Cerebellar nuclear complex (tissue), 1 donor: ENCODE measurements around the gene GCH1.
"Not testable (repeated sequence)": the region's sequence is repeated elsewhere in the genome, so short reads cannot be mapped to it uniquely, and the experiment has no call there.

Source experiments
- DNase-seq, 2 experiments: peaks; one replicate each; lab custom pipeline; 2025; lab: John Stamatoyannopoulos, UW

Gene GCH1

DNA sequence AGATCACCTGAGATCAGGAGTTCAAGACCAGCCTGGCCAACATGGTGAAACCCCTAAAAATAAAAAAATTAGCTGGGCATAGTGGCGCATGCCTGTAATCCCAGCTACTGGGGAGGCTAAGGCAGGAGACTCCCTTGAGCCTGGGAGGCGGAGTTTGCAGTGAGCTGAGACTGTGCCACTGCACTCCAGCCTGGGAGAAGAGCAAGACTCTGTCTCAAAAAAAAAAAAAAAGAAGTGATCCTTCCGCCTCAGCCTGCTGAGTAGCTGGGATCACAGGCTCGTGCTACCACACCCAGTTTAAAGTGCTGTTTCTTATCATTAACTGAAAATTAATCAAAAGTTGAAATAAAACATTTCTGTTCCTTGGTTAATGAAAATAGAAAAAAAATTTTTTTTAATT lies 6.3 kb upstream of the GCH1 start:
- DNase-seq = not testable (repeated sequence)

DNA sequence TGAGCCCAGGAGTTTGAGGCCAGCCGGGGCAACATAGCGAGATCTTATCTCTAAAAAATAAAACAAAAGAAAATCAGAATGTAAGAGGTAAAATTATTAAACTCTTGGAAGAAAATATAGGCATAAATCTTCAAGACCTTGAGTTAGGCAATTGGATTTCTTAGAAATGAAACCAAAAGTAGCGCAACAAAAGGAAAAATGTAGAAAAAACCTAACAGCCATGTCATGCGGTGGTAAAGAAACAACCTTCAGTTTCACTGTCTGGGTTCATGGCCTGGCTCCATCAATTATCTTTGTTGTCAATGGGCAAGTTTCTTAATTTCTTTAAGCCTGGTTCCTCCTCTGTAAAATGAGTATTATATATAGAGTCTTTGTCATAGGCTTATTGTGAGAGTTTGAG lies 5.6 kb upstream of the GCH1 start:
- DNase-seq = no peak

DNA sequence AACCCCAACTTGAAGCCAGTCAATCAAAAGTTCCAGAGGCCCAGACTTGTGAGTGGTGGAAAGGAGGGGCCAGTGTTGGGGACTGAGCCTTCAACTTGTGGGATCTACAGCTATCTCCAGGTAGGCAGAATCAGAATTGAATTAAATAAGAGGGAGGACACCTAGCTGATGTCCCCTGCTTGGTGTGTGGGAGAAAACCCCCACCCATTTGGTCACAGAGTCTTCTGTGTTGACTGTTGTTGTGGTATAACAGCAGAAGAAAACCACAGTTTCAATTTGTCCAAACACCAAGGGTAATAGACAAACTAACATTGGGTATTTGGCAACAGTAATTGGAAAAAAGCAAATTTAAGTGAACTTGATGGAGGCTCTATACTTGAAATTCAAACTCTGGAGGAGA lies 3.4 kb upstream of the GCH1 start:
- no peak for DNase-seq

DNA sequence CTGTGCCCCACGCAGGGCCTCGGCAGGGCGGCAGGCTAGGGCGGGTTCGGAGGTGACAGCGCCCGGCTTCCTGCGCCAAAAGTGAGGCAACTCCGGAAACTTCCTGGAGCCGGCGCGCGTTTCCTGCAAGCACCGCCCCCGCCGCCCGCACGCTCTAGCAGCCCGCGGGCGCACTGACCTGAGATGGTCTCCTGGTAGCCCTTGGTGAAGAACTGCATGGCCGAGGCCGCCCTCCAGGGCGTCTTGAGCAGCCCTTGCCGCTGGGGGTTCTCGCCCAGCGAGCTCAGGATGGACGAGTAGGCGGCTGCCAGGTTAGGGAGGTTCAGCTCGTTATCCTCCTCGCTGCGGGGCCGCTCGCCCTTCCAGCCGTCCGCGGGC lies 494 bp downstream of the GCH1 start:
- no peak for DNase-seq

DNA sequence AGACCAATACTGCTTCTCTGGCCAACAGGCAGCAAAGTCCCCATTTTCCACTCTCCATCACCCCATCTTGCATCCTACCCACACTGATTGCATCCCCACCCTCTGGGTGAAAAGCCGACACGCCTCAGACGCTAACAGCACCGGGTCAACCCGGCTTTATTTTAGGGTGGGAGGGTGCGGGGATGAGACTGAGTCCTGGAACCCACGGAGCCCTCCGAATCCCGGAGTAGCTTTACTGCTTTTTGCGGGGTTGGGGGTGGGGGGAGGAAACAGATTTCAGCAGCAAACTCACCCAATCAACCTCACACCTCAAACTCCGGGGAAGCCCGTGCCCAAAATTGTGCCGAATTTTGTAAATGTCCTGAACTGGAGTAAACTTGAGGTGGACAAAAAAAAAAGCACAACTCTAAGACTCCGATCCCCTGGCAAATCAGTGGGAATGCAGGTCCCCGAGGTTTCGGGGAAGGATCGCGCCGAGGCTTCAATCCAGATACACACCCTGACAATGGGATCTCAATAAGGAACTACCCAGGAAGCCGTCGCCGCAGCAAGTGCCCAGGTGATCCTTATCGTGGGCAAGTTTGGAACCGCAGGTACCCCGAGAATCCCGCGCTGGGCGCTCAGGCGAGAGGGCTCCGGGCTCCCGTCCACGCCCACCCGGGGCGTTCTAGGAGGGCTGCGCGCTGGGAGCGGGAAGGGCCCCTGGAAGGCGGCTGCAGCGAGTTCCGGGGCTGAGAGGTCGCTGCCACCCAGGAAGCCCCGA lies 1.1 kb downstream of the GCH1 start:
- no peak for DNase-seq

DNA sequence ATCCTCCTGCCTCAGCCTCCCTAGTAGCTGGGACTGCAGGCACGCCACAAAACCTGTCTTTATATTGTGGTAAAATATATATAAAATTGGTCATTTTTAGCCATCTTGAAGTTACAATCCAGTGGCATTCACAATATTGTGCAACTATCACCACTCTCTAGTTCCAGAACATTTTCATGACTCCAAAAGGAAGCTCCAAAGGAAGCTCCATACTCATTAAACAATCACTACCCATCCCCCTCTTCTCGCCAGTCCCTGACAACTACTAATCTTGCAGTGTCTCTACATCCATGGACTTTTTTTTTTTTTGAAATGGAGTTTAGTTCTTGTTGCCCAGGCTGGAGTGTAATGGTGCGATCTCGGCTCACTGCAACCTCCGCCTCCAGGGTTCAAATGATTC lies 3.1 kb downstream of the GCH1 start:
- DNase-seq = no peak

DNA sequence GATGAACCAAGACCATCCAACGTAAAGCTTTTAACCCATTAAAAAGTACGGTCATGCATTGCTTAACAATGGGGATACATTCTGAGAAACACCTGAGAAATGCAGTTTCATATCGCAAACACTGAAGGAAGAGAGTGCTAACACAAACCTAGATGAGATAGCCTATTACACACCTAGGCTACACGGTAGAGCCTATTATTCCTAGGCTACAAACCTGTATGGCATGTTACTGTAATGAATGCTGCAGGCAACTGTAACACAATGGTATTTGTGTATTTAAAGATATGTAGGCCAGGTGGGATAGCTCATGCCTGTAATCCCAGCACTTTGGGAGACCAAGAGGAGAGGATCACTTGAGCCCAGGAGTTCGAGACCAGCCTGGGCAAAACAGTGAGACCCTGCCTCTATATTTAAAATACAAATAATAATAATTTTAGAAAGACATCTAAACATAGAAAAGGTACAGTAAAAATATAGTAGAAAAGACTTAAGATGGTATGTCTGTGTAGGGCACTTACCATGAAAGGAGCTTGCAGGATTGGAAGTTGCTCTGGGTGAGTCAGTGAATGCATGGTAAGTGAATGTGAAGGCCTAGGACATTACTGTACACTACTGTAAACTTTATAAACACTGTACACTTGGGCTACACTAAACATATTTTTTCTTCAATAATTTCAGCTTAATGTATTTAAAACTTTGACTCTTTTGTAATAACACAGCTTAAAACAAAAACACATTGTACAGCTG lies 4.6 kb downstream of the GCH1 start:
- not testable (repeated sequence) for DNase-seq

DNA sequence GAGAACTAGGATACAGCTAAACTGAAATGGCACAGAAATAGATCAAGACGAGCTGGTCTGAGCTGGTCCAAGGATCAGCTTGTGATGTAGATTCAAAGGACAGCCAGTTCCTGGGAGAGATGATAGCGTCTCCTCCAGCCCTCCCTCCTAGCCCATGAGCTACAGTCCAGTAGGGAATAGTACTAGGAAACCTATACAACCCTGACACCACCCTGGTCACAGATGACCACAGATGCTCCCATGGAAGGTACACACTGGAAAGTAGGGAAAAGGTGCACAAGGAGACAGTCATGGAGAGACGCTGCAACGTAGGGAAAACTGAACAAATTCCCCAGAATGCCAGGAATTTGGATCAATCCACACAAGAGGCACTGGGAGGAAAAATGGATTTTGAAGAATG lies 6.9 kb downstream of the GCH1 start:
- DNase-seq = no peak

DNA sequence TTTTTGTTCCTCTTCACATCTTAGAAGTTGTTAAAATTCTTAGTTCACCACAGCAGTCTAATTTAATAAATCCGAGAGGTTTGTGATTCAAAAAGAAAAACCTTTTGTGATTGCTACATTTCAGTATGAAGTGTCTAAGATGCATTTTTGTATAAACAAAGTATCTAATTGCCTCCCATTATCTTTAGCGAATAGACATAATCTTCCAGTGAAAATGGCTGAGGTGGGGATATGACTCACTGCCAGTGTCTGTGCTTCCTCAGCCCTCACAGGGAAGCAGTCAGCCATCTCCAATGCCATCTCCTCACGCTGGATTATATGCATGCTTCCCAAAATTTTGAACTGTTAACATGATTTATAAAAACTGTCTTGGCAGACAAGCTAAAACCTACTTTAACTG lies 7.6 kb downstream of the GCH1 start:
- DNase-seq = no peak

DNA sequence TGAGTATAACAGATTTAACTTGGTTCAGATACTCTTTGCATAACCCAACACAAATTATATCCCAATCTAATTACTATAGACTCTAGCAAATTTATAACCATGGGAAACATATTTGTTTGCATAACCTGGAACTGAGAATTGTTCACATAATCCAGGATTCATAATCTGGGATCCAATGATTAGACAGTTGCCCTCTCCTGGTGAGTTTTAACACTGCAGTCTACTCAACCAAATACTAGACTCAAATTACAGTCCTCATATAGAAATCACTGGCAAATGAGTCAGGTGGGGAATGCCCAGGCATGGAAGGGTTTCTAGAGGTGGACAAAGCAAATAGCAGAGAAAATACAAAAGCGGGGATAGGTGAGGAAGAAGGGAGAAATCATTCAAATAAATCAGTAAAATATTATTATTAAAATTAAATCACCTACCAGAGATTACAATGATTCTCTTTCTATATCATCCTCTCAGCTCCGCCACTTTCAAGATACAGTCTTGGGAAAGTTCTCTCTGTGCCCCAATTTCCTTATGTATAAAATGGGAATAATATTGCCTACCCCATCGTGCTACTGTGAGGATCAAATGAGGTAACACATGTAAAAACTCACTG lies 9.4 kb downstream of the GCH1 start:
- DNase-seq = no peak

DNA sequence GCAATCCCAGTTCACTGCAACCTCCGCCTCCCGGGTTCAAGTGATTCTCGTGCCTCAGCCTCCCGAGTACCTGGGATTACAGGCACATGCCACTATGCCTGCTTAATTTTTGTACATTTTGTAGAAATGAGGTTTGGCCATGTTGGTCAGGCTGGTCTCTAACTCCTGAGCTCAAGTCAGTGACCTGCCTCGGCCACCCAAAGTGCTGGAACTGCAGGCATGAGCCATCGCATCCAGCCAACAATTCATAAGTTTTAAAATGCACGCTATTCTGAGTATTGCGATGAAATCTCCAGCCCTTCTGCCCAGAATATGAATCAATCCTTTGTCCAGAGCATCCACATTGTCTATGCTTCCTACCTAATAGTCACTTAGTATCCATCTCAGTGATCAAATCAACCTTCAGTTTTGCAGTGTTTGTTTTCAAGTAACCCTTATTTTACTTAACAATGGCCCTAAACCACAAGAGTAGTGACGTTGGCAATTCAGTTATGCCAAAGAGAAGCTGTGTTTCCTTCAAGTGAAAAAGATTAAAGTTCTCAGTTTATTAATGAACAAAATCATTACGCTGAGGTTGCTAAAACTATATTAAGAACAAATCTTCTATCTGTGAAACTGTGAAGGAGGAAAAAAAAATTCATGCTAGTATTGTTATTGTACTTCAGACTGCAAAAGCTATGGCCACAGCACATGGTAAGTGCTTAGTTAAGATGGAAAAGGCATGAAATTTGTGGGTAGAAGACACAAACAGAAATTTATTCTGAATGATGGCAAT lies 11.0 kb downstream of the GCH1 start:
- DNase-seq = no peak

DNA sequence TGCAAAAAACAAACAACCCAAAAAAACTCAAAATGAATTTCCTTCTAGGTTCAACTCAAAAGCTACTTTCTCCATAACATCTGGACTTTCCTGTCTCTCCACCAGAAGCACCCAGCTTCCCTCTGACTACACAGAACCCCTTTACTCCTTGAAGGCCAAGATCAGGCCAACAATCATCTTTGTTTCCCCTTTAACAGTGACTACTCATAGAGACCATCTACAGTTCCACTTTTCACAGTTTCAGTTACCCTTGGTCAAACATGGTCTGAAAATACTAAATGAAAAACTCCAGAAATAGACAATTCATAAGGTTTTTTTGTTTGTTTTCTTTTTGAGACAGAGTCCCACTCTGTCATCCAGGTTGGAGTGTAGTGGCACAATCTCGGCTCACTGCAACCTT lies 11.8 kb downstream of the GCH1 start:
- no peak for DNase-seq

DNA sequence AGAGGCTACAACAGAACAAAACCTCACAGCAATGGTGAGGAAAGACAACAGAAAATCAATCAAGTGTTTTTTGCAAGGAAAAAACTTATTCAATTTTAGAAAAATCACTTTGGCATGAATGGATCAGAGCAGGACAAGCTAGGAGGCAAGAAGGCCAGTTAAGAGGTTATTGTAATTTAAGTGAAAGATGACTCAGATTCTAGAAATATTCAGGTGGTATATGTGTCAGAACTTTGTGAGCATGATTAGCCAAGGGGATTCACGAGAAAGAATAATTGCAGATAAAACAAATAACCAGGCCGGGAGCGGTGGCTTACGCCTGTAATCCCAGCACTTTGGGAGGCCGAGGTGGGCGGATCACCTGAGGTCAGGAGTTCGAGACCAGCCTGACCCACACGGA lies 12.7 kb downstream of the GCH1 start:
- no peak for DNase-seq

DNA sequence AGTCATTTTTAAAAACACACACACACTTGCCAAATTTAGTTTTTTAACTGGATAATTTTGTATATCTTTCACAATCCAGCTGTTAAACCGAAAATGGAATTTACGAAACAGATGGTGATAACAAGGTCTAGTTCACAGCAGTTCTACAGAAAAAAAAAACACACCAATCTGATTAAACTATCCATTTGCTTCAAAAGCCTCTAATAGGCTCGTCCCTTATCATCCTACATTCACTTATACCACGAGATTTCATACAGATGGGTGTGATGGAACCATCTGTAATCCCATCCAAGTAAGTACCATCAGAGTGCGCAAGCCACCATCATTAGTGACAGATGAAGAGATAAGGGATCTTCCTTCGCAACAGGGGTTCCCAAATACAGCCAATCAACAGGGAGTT lies 20.1 kb downstream of the GCH1 start:
- no peak for DNase-seq

DNA sequence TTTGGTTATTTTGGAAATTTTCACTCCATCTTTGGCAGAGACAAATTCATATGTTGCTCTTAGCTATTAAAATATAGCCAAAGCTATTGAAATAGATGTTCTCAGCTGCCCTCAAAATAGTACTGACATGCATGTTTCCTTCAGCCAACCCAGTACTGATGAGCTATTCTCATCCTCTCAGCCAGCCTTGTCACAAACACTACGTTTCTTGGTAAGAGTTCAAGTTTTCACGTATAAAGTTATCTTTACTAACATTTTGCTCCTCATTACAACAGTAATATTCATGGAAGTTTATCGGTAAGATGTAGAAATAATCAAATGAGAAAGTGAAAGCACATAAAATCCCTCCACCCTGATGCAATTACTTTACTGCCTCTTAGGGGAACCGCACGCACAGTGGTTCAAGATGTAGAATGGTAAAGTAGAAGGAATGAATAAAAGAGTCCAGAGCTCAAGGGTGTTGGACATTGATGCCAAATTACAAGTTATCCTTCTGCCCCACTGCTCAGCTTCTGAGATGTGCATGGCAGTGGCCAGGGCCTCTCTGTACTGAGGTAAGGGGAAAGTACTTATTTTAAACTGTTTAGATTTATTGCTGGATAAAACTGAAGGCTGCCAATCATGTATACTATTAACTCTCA lies 20.7 kb downstream of the GCH1 start:
- DNase-seq = no peak

DNA sequence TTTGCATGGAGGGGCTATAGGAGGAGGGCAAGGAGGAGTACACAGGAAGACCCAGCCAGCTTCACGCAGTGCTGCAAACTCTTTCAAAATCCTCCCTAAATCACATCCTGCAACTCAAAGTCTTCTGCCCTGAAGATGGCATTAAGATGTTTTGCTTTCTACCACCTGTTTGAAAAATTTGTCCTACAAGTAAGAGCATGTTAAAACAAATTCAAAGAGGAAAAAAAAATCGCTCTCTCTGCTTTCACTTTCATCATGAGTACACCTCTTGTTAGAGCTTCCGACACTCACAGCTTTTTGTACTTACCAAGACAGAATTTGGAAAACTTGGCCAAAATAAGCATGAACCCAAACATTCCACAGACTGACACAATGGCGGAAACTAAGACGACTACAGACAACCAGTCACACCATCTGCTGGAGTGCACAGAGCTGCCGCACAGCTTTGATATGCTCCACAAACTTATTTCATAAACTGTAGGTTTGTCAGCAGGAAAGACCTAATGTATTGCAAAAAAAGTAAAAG lies 21.3 kb downstream of the GCH1 start:
- no peak for DNase-seq

DNA sequence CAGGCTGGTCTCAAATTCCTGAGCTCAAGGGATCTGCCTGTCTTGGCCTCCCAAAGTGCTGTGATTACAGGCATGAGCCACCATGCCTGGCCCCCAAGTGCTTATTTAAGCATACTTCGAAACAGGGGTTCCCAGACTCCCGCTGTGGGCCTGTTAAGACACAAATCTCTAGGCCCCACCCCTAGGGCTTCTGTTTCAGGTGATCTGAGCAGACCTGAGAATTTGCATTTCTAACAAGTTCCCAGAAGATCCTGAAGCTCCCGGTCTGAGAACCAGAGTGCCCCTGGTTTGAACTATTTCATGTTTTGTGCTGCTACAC lies 25.0 kb downstream of the GCH1 start:
- no peak for DNase-seq

DNA sequence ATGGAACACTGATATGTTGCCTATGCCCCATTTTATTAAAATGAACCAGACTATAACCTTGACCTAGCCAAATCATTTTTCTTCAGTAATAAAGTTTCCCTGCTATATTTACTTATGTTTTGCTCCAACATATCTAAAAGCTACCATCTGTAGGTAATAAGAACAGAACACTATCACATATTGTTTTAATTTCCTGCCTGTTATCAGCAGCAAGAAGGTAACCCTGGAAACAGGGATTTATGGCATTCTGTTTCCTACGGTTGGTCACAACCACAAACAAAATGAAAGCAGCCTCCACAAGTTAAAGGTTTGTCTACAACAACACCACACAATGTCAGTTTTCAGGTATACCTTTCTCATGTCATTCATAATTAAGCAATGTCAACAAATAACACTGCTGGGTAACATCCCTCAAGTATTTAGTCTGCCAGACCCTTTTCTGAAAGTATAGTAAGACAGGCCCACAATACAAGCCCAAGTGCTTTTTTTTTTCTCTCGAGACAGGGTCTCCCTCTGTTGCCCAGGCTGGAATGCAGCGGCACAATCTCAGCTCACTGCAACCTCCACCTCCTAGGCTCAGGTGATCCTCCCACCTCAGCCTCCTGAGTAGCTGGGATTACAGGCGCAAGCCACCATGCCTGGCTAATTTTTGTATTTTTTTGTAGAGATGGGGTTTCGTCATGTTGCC lies 25.5 kb downstream of the GCH1 start:
- DNase-seq = no peak

DNA sequence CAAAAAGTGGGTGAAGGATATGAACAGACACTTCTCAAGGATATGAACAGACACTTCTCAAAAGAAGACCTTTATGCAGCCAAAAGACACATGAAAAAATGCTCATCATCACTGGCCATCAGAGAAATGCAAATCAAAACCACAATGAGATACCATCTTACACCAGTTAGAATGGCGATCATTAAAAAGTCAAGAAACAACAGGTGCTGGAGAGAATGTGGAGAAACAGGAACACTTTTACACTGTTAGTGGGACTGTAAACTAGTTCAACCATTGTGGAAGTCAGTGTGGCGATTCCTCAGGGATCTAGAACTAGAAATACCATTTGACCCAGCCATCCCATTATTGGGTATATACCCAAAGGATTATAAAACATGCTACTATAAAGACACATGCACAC lies 27.0 kb downstream of the GCH1 start:
- DNase-seq = not testable (repeated sequence)

DNA sequence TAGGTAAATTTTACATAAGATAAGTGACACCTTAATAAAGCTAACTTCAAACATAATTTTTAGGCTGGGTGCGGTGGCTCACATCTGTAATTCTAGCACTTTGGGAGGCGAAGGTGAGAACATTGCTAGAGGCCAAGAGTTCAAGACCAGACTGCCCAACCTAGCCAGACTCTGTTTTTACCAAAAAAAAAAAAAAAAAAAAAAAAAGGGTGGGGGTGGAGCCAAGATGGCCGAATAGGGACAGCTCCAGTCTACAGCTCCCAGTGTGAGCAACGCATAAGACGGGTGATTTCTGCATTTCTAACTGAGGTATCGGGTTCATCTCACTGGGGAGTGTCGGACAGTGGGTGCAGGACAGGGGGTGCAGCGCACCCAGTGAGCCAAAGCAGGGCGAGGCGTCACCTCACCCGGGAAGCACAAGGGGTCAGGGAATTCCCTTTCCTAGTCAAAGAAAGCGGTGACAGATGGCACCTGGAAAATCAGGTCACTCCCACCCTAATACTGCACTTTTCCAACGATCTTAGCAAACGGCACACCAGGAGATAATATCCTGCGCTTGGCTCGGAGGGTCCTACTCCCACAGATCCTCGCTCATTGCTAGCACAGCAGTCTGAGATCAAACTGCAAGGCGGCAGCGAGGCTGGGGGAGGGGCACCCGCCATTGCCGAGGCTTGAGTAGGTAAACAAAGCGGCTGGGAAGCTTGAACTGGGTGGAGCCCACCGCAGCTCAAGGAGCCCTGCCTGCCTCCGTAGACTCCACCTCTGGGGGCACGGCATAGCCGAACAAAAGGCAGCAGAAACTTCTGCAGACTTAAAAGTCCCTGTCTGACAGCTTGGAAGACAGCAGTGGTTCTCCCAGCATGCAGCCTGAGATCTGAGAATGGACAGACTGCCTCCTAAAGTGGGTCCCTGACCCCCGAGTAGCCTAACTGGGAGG lies 32.2 kb downstream of the GCH1 start:
- DNase-seq = peak in 1 of 2 experiments; percentile 4
